ENCODE data around the gene RGS7. TPM values are rescaled to one million over a fixed set of nuclear protein-coding genes. Genes with fewer than 3 reads are reported as not detected.

Gene RGS7
- total RNA-seq, 1 donor = 0.36 TPM

GRCh38 chr1:241131636-241132194 is 225.3 kb downstream of the RGS7 start:
- DNase-seq (ENCODE audit: insufficient read length, low spot score, missing footprints) = no peak
- no peak overlapping the region for H3K4me2 ChIP-seq (ENCODE audit: insufficient read depth, low read length)

GRCh38 chr1:241130881-241131280 is 226.1 kb downstream of the RGS7 start:
- H4K20me1 ChIP-seq (ENCODE audit: insufficient read depth, low read length) = no peaks in the 10 kb centered on the region
- no peaks in the 10 kb centered on the region for H3K27me3 ChIP-seq (ENCODE audit: insufficient read depth, low read length)
- H3K4me1 ChIP-seq (ENCODE audit: insufficient read depth, low read length) = no peaks in the 10 kb centered on the region
- H3K9me3 ChIP-seq (ENCODE audit: low read depth, low read length) = no peaks in the 10 kb centered on the region
- no peak for DNase-seq (ENCODE audit: insufficient read length, low spot score, missing footprints)
- no peaks in the 10 kb centered on the region for H3K79me2 ChIP-seq (ENCODE audit: insufficient read depth, low read length)
- no peak overlapping the region for H3K4me3 ChIP-seq (ENCODE audit: insufficient read depth, low read length)
- no peaks in the 10 kb centered on the region for H3K36me3 ChIP-seq (ENCODE audit: insufficient read depth, low read length)
- H2AFZ ChIP-seq (ENCODE audit: low read length) = no peak overlapping the region
- no peak overlapping the region for H3K4me2 ChIP-seq (ENCODE audit: insufficient read depth, low read length)
- TF ChIP-seq, protein P1, sequence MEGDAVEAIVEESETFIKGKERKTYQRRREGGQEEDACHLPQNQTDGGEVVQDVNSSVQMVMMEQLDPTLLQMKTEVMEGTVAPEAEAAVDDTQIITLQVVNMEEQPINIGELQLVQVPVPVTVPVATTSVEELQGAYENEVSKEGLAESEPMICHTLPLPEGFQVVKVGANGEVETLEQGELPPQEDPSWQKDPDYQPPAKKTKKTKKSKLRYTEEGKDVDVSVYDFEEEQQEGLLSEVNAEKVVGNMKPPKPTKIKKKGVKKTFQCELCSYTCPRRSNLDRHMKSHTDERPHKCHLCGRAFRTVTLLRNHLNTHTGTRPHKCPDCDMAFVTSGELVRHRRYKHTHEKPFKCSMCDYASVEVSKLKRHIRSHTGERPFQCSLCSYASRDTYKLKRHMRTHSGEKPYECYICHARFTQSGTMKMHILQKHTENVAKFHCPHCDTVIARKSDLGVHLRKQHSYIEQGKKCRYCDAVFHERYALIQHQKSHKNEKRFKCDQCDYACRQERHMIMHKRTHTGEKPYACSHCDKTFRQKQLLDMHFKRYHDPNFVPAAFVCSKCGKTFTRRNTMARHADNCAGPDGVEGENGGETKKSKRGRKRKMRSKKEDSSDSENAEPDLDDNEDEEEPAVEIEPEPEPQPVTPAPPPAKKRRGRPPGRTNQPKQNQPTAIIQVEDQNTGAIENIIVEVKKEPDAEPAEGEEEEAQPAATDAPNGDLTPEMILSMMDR (IDR thresholded peaks at IDR 0.05; ENCODE audit: extremely low read depth, low read depth, low read length) = no peak
- H3K27ac ChIP-seq (ENCODE audit: low read depth, low read length) = no peak overlapping the region

More at GRCh38 chr1:241131636-241132194, 225.3 kb downstream of the RGS7 start:
- TF ChIP-seq, protein P1 (IDR thresholded peaks at IDR 0.05; ENCODE audit: extremely low read depth, low read depth, low read length) = no peak
- H4K20me1 ChIP-seq (ENCODE audit: insufficient read depth, low read length) = no peaks in the 10 kb centered on the region
- no peaks in the 10 kb centered on the region for H3K27me3 ChIP-seq (ENCODE audit: insufficient read depth, low read length)
- no peaks in the 10 kb centered on the region for H3K79me2 ChIP-seq (ENCODE audit: insufficient read depth, low read length)
- no peaks in the 10 kb centered on the region for H3K9me3 ChIP-seq (ENCODE audit: low read depth, low read length)
- no peak overlapping the region for H2AFZ ChIP-seq (ENCODE audit: low read length)
- no peaks in the 10 kb centered on the region for H3K36me3 ChIP-seq (ENCODE audit: insufficient read depth, low read length)
- no peak overlapping the region for H3K27ac ChIP-seq (ENCODE audit: low read depth, low read length)
- H3K4me1 ChIP-seq (ENCODE audit: insufficient read depth, low read length) = no peaks in the 10 kb centered on the region
- H3K4me3 ChIP-seq (ENCODE audit: insufficient read depth, low read length) = no peak overlapping the region

GRCh38 chr1:241129207-241129960 is 227.6 kb downstream of the RGS7 start:
- DNase-seq (ENCODE audit: insufficient read length, low spot score, missing footprints) = no peak
- H3K79me2 ChIP-seq (ENCODE audit: insufficient read depth, low read length) = no peaks in the 10 kb centered on the region
- H2AFZ ChIP-seq (ENCODE audit: low read length) = no peak overlapping the region
- TF ChIP-seq, protein P1 (IDR thresholded peaks at IDR 0.05; ENCODE audit: extremely low read depth, low read depth, low read length) = no peak
- H3K9me3 ChIP-seq (ENCODE audit: low read depth, low read length) = no peaks in the 10 kb centered on the region
- no peaks in the 10 kb centered on the region for H3K4me1 ChIP-seq (ENCODE audit: insufficient read depth, low read length)
- H3K27me3 ChIP-seq (ENCODE audit: insufficient read depth, low read length) = no peaks in the 10 kb centered on the region
- H4K20me1 ChIP-seq (ENCODE audit: insufficient read depth, low read length) = no peaks in the 10 kb centered on the region
- H3K27ac ChIP-seq (ENCODE audit: low read depth, low read length) = no peak overlapping the region
- no peak overlapping the region for H3K4me2 ChIP-seq (ENCODE audit: insufficient read depth, low read length)
- no peak overlapping the region for H3K4me3 ChIP-seq (ENCODE audit: insufficient read depth, low read length)
- H3K36me3 ChIP-seq (ENCODE audit: insufficient read depth, low read length) = no peaks in the 10 kb centered on the region

GRCh38 chr1:241125286-241125685 is 231.7 kb downstream of the RGS7 start:
- Histone ChIP-seq H3K36me3 (ENCODE audit: insufficient read depth, low read length) (no peaks in the 10 kb centered on the region), H2AFZ (ENCODE audit: low read length) (no peak overlapping the region), H3K4me3 (ENCODE audit: insufficient read depth, low read length) (no peak overlapping the region), H3K79me2 (ENCODE audit: insufficient read depth, low read length) (no peaks in the 10 kb centered on the region), H4K20me1 (ENCODE audit: insufficient read depth, low read length) (no peaks in the 10 kb centered on the region), H3K27ac (ENCODE audit: low read depth, low read length) (no peak overlapping the region), H3K9me3 (ENCODE audit: low read depth, low read length) (no peaks in the 10 kb centered on the region), H3K4me1 (ENCODE audit: insufficient read depth, low read length) (no peaks in the 10 kb centered on the region), H3K4me2 (ENCODE audit: insufficient read depth, low read length) (no peak overlapping the region), H3K27me3 (ENCODE audit: insufficient read depth, low read length) (no peaks in the 10 kb centered on the region)
- TF ChIP-seq, protein P1 (IDR thresholded peaks at IDR 0.05; ENCODE audit: extremely low read depth, low read depth, low read length) = no peak
- no peak for DNase-seq (ENCODE audit: insufficient read length, low spot score, missing footprints)

Measured in osteoblast (primary cell).